ENCODE measurements around the gene TRAF7. TPM values are rescaled to one million over a fixed set of nuclear protein-coding genes. Genes with fewer than 3 reads are reported as not detected.
"Not testable (repeated sequence)": the region's sequence is repeated elsewhere in the genome, so short reads cannot be mapped to it uniquely, and the experiment has no call there.

The TRAF7 gene
- total RNA-seq, 1 donor from 2014 or later = 39.6 TPM

- no peak for DNase-seq (ENCODE audit: low spot score in 2 of 2)
- peak overlapping the region; percentile 94 to 99 for H3K27ac ChIP-seq
- peaks cover 29 to 49% of the 10 kb centered on the region in 2 donors for H3K4me1 ChIP-seq
- no peaks in the 10 kb centered on the region for H3K27me3 ChIP-seq
- no peaks in the 10 kb centered on the region for H3K9me3 ChIP-seq
- no peak for TF ChIP-seq CTCF (IDR thresholded peaks at IDR 0.05)
- H3K4me3 ChIP-seq = peak overlapping the region; percentile 47 to 62
- intact Hi-C loops (cut with DNase I) = no loop called here
- H3K36me3 ChIP-seq = peaks cover under 1% of the 10 kb centered on the region in 2 donors
Measured at GRCh38 chr16:2122429-2122828, 33.2 kb upstream of the TRAF7 start.

GRCh38 chr16:2122934-2123683 is 32.5 kb upstream of the TRAF7 start:
- intact Hi-C loops (cut with DNase I); H3K27me3 ChIP-seq; H3K9me3 ChIP-seq; H3K36me3 ChIP-seq; DNase-seq (ENCODE audit: low spot score in 2 of 2): not testable (repeated sequence)
- peak overlapping the region; percentile 94 to 99 for H3K27ac ChIP-seq
- H3K4me3 ChIP-seq = peak overlapping the region; percentile 47 to 62
- H3K4me1 ChIP-seq = peaks cover 29 to 49% of the 10 kb centered on the region in 2 donors

- H3K27me3 ChIP-seq; H3K36me3 ChIP-seq; H3K9me3 ChIP-seq; DNase-seq (ENCODE audit: low spot score in 2 of 2); intact Hi-C loops (cut with DNase I): not testable (repeated sequence)
- H3K27ac ChIP-seq = peak overlapping the region; percentile 94 to 99
- peaks cover 34 to 54% of the 10 kb centered on the region in 2 donors for H3K4me1 ChIP-seq
- peak overlapping the region; percentile 44 to 62 for H3K4me3 ChIP-seq
Measured at GRCh38 chr16:2123706-2124376, 31.7 kb upstream of the TRAF7 start.

- intact Hi-C loops (cut with DNase I); H3K36me3 ChIP-seq; H3K27me3 ChIP-seq; DNase-seq (ENCODE audit: low spot score in 2 of 2); H3K9me3 ChIP-seq: not testable (repeated sequence)
- peaks cover 34 to 56% of the 10 kb centered on the region in 2 donors for H3K4me1 ChIP-seq
- peak overlapping the region; percentile 94 to 99 for H3K27ac ChIP-seq
- peak overlapping the region; percentile 44 to 62 for H3K4me3 ChIP-seq
Measured at GRCh38 chr16:2124377-2124693, 31.2 kb upstream of the TRAF7 start.

- intact Hi-C loops (cut with DNase I); H3K36me3 ChIP-seq; H3K27me3 ChIP-seq; H3K9me3 ChIP-seq: not testable (repeated sequence)
- Histone ChIP-seq H3K4me3 (peak overlapping the region; percentile 44 to 62), H3K27ac (peak overlapping the region; percentile 94 to 99), H3K4me1 (peaks cover 34 to 56% of the 10 kb centered on the region in 2 donors)
- DNase-seq (ENCODE audit: low spot score in 2 of 2) = peak; percentile 75 to 94
Measured at GRCh38 chr16:2124694-2125444, 30.7 kb upstream of the TRAF7 start.

- Histone ChIP-seq H3K27ac (peak overlapping the region; percentile 94 to 99), H3K4me3 (peak overlapping the region; percentile 44 to 62), H3K4me1 (peaks cover 34 to 59% of the 10 kb centered on the region in 2 donors)
- H3K27me3 ChIP-seq; H3K36me3 ChIP-seq; H3K9me3 ChIP-seq; intact Hi-C loops (cut with DNase I); DNase-seq (ENCODE audit: low spot score in 2 of 2): not testable (repeated sequence)
Measured at GRCh38 chr16:2125609-2126008, 30.0 kb upstream of the TRAF7 start.

- intact Hi-C loops (cut with DNase I); H3K9me3 ChIP-seq; H3K27me3 ChIP-seq; H3K36me3 ChIP-seq: not testable (repeated sequence)
- peak; percentile 38 to 85 for DNase-seq (ENCODE audit: low spot score in 2 of 2)
- Histone ChIP-seq H3K27ac (peak overlapping the region; percentile 94 to 99), H3K4me1 (peaks cover 34 to 55% of the 10 kb centered on the region in 2 donors), H3K4me3 (peak overlapping the region; percentile 44 to 62)
- peak in 1 of 3 experiments; percentile 10 for TF ChIP-seq CTCF (IDR thresholded peaks at IDR 0.05)
Measured at GRCh38 chr16:2126161-2126743, 29.3 kb upstream of the TRAF7 start.

GRCh38 chr16:2126928-2127556 is 28.5 kb upstream of the TRAF7 start:
- H3K9me3 ChIP-seq; H3K36me3 ChIP-seq; H3K27me3 ChIP-seq; intact Hi-C loops (cut with DNase I): not testable (repeated sequence)
- Histone ChIP-seq H3K4me1 (peaks cover 34 to 63% of the 10 kb centered on the region in 2 donors), H3K27ac (peak overlapping the region; percentile 94 to 99), H3K4me3 (peak overlapping the region; percentile 44 to 62)
- peak in 1 of 2 donors; percentile 83 for DNase-seq (ENCODE audit: low spot score in 2 of 2)

GRCh38 chr16:2127630-2128280 is 27.8 kb upstream of the TRAF7 start:
- peak overlapping the region in 1 of 2 donors; percentile 62 for H3K4me3 ChIP-seq
- peak overlapping the region; percentile 94 to 99 for H3K27ac ChIP-seq
- intact Hi-C loops (cut with DNase I); H3K9me3 ChIP-seq; DNase-seq (ENCODE audit: low spot score in 2 of 2); H3K36me3 ChIP-seq; H3K27me3 ChIP-seq: not testable (repeated sequence)
- H3K4me1 ChIP-seq = peaks cover 30 to 58% of the 10 kb centered on the region in 2 donors

- H3K4me3 ChIP-seq; intact Hi-C loops (cut with DNase I); H3K27me3 ChIP-seq; H3K9me3 ChIP-seq; H3K36me3 ChIP-seq; DNase-seq (ENCODE audit: low spot score in 2 of 2): not testable (repeated sequence)
- peak overlapping the region in 1 of 2 donors; percentile 52 for H3K27ac ChIP-seq
- H3K4me1 ChIP-seq = peaks cover 27 to 50% of the 10 kb centered on the region in 2 donors
Measured at GRCh38 chr16:2129251-2129650, 26.3 kb upstream of the TRAF7 start.

Measured in ascending aorta (tissue), 2 donors.